ENCODE measurements around the gene STBD1. TPM values are rescaled to one million over a fixed set of nuclear protein-coding genes. Genes with fewer than 3 reads are reported as not detected.
"Not testable (repeated sequence)": the region's sequence is repeated elsewhere in the genome, so short reads cannot be mapped to it uniquely, and the experiment has no call there.

Gene STBD1
- polyA plus RNA-seq, 12 donors = 8.8 to 60.2 (median 31.3) TPM; not detected in 1

DNA sequence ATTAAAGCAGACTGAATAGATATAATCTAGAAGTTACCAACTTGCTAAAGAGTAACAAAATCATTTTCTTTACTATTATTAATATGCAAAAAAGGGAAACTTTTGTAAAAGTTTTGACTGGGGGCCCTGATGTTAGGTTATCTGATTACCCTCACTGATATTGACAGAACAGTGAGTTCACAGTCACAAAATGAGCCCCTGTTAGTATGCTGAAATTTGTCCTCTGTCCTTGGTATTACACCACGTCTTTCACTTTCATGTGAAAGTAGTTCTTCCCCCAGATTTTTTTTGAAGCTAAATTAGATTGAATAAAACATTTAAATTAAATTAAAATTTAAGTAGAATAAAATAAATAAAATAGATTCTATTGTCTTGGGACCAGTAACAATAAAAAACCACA lies 5.9 kb downstream of the STBD1 start:
- no peak for DNase-seq

DNA sequence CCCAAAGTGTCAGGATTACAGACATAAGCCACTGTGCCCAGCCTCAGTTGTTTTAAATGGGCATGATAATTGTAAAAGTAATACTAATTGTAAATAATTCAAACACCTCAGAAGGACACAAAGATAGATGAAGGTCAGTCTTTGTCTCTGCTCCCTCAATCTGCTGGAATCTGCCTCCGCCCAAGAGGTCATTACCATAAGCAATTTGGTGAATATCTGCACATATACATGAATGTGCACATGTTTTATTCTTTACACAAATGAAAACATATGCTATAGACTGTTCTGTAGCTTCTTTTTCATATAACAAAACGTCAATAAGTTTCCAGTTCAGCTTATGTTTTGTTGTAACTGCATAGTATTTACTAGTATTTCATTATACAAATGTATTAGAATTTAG lies 7.0 kb downstream of the STBD1 start:
- no peak for DNase-seq

DNA sequence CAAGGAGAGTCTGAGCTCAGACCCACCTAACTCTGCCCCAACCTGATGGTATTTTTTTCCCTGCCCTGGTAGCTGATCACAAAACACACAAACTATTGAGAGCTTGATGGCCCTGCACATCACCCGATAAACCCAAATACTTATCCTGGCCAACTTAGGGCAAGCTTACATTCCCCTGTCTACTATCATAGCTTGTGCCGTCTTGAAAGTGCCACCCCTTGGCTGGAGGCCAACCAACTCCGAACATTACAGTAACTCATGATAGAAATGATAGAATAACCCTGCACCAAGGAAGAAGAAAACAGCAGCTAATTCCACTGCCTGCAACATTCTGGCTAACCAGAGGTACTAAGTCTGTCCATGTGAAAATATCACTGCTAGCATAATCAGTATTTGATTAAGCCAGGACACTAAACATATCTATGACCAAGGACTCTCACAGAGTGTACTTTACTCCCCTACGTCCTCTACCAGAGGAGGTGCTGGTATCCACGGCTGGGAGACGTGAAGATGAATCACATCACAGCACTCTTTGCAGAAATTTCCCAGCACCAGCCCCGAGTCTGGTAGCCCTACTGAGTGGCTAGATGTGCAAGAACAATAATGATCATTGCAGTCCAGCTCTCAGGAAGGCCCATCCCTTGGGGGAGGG lies 8.9 kb downstream of the STBD1 start:
- DNase-seq = no peak

DNA sequence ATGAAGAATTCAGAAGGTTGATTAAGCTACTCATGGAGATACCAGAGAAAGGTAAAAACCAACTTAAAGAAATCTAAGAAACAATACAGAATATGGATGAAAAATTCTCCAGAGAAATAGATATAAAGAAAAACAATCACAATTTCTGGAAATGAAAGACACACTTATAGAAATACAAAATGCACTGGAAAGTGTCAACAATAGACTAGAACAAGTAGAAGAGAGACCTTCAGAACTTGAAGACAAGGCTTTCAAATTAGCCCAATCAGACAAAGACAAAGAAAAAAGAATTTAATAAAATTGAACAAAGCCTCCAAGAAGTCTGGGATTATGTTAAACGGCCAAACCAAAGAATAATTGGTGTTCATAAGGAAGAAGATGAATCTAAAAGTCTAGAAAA lies 9.6 kb downstream of the STBD1 start:
- DNase-seq = no peak

DNA sequence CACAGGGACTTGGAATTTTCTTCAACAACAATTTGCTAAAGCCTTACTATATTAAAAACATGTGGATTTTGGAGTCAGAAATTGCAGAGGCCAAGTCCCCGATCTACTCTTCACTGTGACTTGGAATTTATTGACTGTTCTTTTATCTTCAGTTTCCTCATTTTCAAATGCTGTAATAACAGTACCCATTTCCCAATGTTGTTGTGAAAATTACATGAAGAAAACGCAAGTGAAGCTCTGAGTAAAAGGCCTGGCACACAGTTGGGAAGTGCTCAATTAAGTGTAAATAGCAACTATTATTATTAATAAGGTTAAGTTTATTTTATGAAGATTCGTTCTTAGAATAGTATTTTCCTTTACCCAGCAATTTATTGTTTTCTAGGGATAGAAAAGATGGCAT lies 15.7 kb downstream of the STBD1 start:
- no peak for DNase-seq

DNA sequence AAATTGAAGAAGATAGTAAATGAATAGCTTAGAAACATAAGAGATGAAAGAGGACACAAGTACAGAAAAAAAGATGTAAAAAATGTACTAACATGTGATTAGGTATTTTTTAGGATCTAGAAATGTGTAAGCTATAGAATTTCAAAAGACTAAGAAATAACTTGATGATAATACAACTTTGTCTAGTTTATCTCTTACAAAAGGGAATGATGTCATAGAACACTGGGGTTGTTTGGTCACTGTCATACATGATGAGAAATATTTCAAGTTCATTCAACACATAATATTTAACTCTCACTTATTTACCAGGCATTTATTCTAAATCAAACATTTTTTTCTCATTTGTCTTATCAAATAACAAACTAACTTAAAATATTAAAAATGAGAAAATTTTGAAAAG lies 18.5 kb downstream of the STBD1 start:
- no peak for DNase-seq

DNA sequence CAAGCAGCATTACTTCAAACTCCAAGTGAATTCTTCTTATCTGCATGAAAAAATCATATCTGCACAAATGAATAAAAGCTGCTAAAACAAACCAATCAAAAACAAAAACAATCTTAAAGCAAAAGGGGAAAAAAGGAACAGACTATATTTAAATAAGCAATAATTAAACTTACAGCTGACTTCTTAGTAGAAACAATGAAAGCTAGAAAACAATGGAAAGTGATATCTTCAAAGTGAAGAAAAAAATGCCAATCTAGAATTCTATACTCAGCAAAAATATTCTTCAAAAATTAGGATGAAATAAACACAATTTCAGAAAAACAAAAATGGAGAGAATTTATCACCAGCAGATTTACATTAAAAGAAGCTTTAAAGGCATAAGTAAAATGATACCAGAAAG lies 20.0 kb downstream of the STBD1 start:
- DNase-seq = no peak

DNA sequence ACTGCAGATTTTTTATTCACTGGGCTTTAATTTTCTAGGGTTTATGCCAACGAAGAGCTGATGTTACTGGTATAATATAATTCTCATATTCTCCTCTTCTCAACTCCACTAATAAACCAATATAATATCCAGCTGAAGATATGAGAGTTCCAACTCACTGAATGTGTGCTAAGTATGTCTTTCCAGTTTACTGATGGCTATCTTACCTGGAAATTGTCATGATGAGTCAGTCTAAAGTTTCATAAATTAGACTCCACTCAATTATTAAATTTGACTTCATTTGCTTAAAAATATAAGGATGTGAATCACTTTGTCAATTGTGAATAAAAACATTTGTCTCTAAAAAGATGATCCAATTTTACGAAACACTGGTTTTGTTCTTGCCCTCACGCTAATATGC lies 28.4 kb downstream of the STBD1 start:
- no peak for DNase-seq

DNA sequence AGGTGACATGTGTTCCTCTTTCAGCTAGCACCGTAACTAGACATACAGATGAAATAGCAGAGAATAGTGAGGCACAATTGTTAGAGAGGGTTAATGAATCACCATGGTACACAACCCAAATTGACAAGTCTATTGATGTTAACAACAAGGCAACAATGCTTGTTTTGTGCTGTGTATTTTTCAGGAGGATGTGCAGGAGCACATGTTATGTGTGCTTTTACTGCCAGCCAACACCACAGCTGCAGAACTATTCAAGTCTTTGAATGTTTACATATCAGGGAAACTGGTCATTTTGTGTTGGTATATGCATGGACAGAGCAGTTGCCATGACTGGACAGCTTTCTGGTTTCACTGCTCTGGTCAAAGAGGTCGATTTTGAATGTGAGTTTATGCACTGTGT lies 32.8 kb downstream of the STBD1 start:
- DNase-seq = no peak

DNA sequence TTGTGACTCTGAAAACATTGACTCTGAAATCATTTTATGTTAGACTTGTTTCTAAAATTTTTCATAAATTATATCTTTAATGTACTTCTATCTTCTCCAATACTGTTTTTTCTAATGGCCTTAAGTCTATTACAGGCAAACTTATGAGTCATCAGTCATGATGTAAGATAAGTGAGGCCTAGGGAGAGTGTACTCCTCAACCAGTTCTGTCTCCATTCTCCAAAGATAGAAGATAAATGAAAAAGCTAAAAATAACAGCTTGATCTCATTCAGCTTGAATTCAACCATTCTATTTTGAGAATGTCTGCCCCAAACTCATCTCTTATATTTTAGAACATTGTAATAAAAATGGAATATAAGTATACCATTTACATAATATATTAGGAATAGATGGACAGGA lies 34.5 kb downstream of the STBD1 start:
- DNase-seq = peak; percentile 0

DNA sequence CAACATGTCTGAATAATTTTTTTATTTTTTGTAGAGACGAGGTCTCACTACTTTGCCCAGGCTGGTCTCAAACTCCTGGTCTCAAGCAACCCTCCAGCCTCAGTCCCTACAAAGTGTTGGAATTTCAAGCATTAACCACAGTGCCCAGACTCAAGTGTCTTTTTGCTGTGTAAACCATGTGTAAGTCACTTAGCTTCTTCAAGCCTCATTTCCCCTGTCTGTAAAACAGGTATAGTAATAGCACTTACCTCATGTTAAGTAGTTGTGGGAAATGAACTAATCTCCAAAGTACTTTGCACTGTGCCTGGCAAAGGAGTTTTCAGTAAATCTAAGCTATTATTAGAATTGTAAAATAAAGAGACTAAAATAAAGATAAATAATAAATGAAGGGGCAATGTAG lies 35.7 kb downstream of the STBD1 start:
- DNase-seq = no peak

DNA sequence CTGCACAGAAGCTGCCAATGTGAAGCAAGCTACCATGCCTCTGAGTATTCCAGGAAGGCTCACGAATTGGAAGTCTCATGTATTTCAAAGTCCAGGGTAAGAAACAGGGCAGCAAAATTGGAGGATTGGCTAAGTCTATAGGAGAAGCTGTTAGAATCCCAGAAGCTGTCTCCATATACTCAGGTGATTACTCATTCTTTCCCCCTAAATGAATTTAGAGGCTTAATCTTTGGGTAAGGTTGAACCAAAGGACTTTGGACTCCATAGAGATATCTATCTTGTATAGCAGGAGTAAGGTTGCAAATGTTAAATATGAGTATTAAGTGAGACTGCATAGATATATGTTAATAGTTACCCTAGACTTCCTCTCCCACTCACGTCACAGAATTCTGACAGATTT lies 36.3 kb downstream of the STBD1 start:
- DNase-seq = no peak

DNA sequence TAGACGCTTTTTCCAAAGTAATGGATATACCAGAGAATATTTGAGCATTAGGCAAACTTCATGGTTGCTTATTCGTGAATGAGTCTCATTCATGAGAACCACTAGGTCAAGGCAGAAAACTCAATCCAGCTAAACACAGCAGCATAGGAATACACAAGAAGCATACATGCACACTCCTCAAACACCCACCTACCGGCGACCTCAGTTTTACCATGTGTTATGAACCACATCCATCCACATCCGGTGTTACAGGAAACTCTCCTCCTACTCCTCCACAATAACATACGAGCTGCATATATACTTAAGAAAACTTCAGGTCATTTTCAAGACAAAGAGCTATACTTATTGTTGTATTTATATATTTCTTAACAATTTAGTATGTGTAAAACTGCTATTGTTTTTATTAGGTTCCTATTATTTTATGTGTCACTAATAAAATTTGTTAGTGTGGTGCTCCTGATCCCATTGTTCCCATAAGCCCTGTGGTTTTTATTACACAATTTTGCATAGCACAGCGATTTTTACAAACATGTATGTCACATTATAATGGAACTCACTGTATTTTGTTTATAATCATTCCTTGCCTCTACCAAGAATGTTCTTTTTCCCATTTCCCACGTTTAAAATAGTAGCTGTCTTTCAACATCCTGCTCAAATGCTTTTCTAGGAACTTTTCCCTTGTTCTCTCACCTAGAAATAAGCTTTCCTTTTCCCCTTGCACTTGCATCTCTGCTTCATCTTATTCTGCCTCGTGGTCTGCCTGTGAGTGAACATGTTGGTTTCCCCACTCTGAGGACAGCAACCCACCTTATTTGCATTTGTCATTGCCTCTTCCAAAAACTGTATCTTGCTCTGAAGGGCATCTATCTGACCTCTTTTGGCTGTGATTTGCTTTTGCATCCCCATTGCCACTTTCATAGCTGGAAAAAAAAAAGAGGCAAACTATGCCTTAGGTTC lies 48.3 kb downstream of the STBD1 start:
- no peak for DNase-seq

DNA sequence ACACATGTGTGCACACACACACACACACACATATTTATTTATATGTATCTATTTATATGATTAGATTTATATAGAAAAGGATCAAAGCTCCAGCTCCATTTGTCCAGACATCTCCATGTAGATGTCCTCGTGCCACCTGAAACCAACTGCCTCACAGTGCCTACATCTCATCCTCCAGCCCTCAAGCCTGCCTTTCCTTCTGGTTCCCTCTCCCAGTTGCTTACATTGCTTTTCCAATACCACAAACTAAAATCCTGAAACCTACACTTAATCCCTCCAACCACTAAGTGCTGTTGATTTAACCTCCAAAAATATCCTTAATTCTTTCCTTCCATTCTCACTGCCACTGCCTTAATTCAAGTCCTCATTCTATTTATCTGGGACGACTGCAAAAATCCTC lies 51.4 kb downstream of the STBD1 start:
- no peak for DNase-seq

DNA sequence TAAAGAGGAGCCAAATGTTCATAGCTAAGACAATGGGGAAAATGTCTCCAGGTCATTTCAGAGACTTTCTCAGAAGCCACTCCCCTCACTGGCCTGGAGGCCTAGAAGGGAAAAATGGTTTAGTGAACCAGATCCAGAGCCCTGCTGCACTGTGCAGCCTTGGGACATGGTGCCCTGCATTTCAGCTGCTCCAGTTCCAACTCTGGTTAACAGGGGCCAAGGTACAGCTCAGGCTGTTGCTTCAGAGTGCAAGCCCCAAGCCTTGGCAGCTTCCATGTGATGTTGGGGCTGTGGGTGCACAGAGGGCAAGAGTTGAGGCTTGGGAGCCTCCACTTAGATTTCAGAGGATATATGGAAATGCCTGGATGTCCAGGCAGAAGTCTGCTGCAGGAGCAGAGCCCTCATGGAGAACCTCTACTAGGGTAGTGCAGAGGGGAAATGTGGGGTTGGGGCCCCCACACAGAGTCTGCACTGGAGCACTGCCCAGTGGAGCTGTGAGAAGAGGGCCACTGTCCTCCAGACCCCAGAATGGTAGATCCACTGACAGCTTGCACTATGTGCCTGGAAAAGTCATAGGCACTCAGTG lies 53.4 kb downstream of the STBD1 start:
- DNase-seq = not testable (repeated sequence)

Other genes with a start within 250 kb of the STBD1 start
- gene ART3, start 232.0 kb upstream of the STBD1 start, polyA plus RNA-seq (ENCODE audit: insufficient read length in 12 of 12) = 10 to 100 TPM in 11 of 12 donors, not detected in 1; 15.2 to 72.3 (median 29.6) TPM
- 10 to 100 TPM in 11 of 12 donors, not detected in 1; 29.9 to 65.2 (median 44.9) TPM for gene NUP54, start 158.3 kb upstream of the STBD1 start, polyA plus RNA-seq (ENCODE audit: insufficient read length in 12 of 12)
- 100 to 1,000 TPM in 11 of 12 donors, not detected in 1; 129 to 215 (median 159) TPM for gene SCARB2, start 92.9 kb upstream of the STBD1 start, polyA plus RNA-seq (ENCODE audit: insufficient read length in 12 of 12)
- gene FAM47E, start 55.0 kb upstream of the STBD1 start, polyA plus RNA-seq (ENCODE audit: insufficient read length in 12 of 12) = 1 to 10 TPM in 9 of 12 donors, under 1 TPM in 1, not detected in 2; 0.67 to 5.2 (median 1.6) TPM
- 1 to 10 TPM in 4 of 12 donors, under 1 TPM in 7, not detected in 1; 0.53 to 2.8 (median 0.79) TPM for gene CCDC158, start 114.4 kb downstream of the STBD1 start, polyA plus RNA-seq (ENCODE audit: insufficient read length in 12 of 12)
- gene SHROOM3, start 128.5 kb downstream of the STBD1 start, polyA plus RNA-seq (ENCODE audit: insufficient read length in 12 of 12) = 10 to 100 TPM in 11 of 12 donors, not detected in 1; 16.1 to 44.9 (median 21.8) TPM

Measured in muscle of arm (tissue), 12 donors.